Hair follicular keratinocyte (primary cell): ENCODE measurements around the gene SMPD4. TPM values are rescaled to one million over a fixed set of nuclear protein-coding genes. Genes with fewer than 3 reads are reported as not detected.

ENCODE experiments used
- total RNA-seq: library from RNA; depleted of rRNA; stranded (reverse); fragments of >200 nt; gene quantifications from 2 replicates; pipeline ENCODE4 v1.2.3, GENCODE V29; 2015

SMPD4 gene, protein sequence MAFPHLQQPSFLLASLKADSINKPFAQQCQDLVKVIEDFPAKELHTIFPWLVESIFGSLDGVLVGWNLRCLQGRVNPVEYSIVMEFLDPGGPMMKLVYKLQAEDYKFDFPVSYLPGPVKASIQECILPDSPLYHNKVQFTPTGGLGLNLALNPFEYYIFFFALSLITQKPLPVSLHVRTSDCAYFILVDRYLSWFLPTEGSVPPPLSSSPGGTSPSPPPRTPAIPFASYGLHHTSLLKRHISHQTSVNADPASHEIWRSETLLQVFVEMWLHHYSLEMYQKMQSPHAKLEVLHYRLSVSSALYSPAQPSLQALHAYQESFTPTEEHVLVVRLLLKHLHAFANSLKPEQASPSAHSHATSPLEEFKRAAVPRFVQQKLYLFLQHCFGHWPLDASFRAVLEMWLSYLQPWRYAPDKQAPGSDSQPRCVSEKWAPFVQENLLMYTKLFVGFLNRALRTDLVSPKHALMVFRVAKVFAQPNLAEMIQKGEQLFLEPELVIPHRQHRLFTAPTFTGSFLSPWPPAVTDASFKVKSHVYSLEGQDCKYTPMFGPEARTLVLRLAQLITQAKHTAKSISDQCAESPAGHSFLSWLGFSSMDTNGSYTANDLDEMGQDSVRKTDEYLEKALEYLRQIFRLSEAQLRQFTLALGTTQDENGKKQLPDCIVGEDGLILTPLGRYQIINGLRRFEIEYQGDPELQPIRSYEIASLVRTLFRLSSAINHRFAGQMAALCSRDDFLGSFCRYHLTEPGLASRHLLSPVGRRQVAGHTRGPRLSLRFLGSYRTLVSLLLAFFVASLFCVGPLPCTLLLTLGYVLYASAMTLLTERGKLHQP
- 34.5 and 45.2 TPM in 2 replicates for total RNA-seq

GRCh38 chr2:130181325-130181879 lies at the start of gene SMPD4:
Gene SMPD4, minus strand, starts transcription at chr2:130181602. Its CDS starts 5,010 bp downstream, at chr2:130176592.

GRCh38 chr2:130198343-130198742 lies 16.9 kb upstream of the SMPD4 start, which contains the start of gene TUBA3E:
Gene TUBA3E, minus strand, starts transcription at chr2:130198439. Its CDS starts 79 bp downstream, at chr2:130198360.

GRCh38 chr2:130181880-130182682 lies 679 bp upstream of the SMPD4 start, which contains the start of gene MZT2B:
Gene MZT2B, plus strand, starts transcription at chr2:130182262. Its CDS starts 21 bp downstream, at chr2:130182283.

DNA sequence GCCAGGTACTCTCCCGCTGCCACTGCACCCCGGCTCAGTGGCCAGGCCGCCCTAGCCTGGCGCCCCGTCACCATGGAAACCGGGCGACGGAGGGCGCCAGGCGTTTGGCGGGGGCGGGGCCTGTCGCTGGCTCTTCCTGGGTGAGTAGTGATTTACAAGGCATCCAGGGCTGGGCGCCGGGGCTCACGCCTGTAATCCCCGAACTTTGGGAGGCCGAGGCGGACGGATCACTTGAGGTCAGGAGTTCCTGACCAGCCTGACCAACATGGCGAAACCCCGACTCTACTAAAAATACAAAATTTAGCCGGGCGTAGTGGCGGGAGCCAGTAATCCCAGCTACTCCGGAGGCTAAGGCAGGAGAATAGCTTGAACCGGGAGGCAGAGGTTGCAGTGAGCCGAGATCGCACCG lies 36.4 kb downstream of the SMPD4 start, which contains the start of gene CCDC74B:
Gene CCDC74B (minus strand): TSS at position 107 of the 409 bp plus-strand sequence. CDS start 116 bp downstream, outside the sequence.

GRCh38 chr2:130129120-130129829 lies 52.1 kb downstream of the SMPD4 start, which contains the start of gene POTEF:
Gene POTEF, minus strand, starts transcription at chr2:130129222. Its CDS starts 8,707 bp downstream, at chr2:130120515.

Other genes with a start within 250 kb of the SMPD4 start
- gene RAB6C, start 201.9 kb downstream of the SMPD4 start, total RNA-seq = not detected in 2 replicates
- gene POTEF, start 52.4 kb downstream of the SMPD4 start, total RNA-seq = not detected in 2 replicates
- gene CCDC74B, start 36.5 kb downstream of the SMPD4 start, total RNA-seq = 2.9 and 3.7 TPM in 2 replicates
- gene MZT2B, start 660 bp upstream of the SMPD4 start, total RNA-seq = 291 and 333 TPM in 2 replicates
- gene TUBA3E, start 16.8 kb upstream of the SMPD4 start, total RNA-seq = not detected in 2 replicates
- gene IMP4, start 161.3 kb upstream of the SMPD4 start, total RNA-seq = 127 and 174 TPM in 2 replicates
- 14.0 and 14.6 TPM in 2 replicates for gene PTPN18, start 174.5 kb upstream of the SMPD4 start, total RNA-seq